Mammary epithelial cell (primary cell): Measurements from ENCODE around the gene SENP5.

Experiments used
- EZH2 ChIP-seq: IDR thresholded peaks from 2 replicates; pipeline ENCODE4 v1.6.1; 2012; ENCODE audit warnings: low read length, inconsistent platforms, borderline replicate concordance
- TF ChIP-seq, protein P1 (sequence below), 2 donors: IDR thresholded peaks in 1 of 2; conservative IDR thresholded peaks in 1 of 2; 2 replicates each; pipeline ENCODE4 v1.5.1; 2011 to 2012; ENCODE audit warnings: inconsistent platforms in 2 of 2, low read length in 2 of 2, mild to moderate bottlenecking in 2 of 2, control low read depth in 1 of 2, low read depth in 1 of 2; ENCODE audit not compliant: insufficient read depth in 1 of 2; ENCODE audit errors: extremely low read depth in 1 of 2

DNA sequence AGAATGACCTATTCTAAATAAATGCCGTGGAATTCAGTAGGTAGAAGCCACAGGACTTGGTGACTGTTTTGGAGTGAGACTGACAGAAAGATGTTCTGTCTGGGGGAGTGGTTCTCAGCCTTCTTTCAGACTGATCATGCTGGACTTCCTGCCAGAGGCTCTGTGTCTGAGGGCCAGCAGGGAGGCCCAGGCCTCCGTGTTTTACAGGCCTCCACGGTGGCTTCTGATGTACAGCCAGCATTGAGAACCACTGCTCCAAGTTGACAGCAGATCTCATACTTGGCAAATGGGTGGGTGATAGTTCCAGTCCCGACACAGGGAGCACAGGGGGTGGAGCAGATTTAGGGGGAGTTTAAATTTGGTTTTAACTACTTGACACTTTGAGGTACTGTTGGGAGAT lies 107.6 kb downstream of the SENP5 start:
- TF ChIP-seq, protein P1, sequence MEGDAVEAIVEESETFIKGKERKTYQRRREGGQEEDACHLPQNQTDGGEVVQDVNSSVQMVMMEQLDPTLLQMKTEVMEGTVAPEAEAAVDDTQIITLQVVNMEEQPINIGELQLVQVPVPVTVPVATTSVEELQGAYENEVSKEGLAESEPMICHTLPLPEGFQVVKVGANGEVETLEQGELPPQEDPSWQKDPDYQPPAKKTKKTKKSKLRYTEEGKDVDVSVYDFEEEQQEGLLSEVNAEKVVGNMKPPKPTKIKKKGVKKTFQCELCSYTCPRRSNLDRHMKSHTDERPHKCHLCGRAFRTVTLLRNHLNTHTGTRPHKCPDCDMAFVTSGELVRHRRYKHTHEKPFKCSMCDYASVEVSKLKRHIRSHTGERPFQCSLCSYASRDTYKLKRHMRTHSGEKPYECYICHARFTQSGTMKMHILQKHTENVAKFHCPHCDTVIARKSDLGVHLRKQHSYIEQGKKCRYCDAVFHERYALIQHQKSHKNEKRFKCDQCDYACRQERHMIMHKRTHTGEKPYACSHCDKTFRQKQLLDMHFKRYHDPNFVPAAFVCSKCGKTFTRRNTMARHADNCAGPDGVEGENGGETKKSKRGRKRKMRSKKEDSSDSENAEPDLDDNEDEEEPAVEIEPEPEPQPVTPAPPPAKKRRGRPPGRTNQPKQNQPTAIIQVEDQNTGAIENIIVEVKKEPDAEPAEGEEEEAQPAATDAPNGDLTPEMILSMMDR (conservative IDR thresholded peaks at IDR 0.05 in 1 of 2, IDR thresholded peaks at IDR 0.05 in 1 of 2; ENCODE audit: extremely low read depth in 1 of 2, insufficient read depth in 1 of 2, low read depth in 1 of 2, low read length in 2 of 2): no peak
- TF ChIP-seq EZH2: no peak
